H1 (cell line): ENCODE data around the gene CABCOCO1. TPM values are rescaled to one million over a fixed set of nuclear protein-coding genes. Genes with fewer than 3 reads are reported as not detected.

Source experiments
- CTCF ChIA-PET: fragments of 300-600 bp; sonication (Branson Sonifier 250); formaldehyde crosslinking; loops from one replicate; lab custom pipeline; 2021; ENCODE audit not compliant: partially characterized antibody; lab: Charles Lee
- POLR2A ChIA-PET: fragments of 300-600 bp; sonication (Branson Sonifier 250); formaldehyde crosslinking; loops from one replicate; lab custom pipeline; 2021; ENCODE audit warnings: inconsistent platforms; ENCODE audit not compliant: partially characterized antibody; lab: Charles Lee
- DNase-seq, 2 experiments: peaks; one replicate each; pipeline versions ENCODE4 v3.0.0 to v3.0.0-alpha.2; 2010 to 2022; ENCODE audit warnings: low spot score in 2 of 2, low read depth in 1 of 2, mixed read lengths in 1 of 2
- FAIRE-seq: peaks from 2 replicates; lab custom pipeline; 2011; peaks lifted over from hg19 to GRCh38; lab: Jason Lieb, UNC
- H2AFZ ChIP-seq: 2 replicates; pipeline ENCODE4 v1.8.1; 2012; ENCODE audit warnings: low read length, inconsistent platforms
- H2AK5ac ChIP-seq: 2 replicates; pipeline ENCODE4 v1.6.1; 2013; ENCODE audit warnings: low read depth, low read length
- H2BK120ac ChIP-seq: replicated peaks from 2 replicates; pipeline ENCODE3; 2013; ENCODE audit warnings: low read depth, low read length, inconsistent platforms
- H2BK12ac ChIP-seq: 2 replicates; pipeline ENCODE4 v1.6.1; 2013; ENCODE audit warnings: low read depth, low read length
- H2BK15ac ChIP-seq: 2 replicates; pipeline ENCODE4 v1.6.1; 2013; ENCODE audit warnings: low read length
- H2BK20ac ChIP-seq: 2 replicates; pipeline ENCODE4 v1.6.1; 2013; ENCODE audit warnings: low read length
- H2BK5ac ChIP-seq: 2 replicates; pipeline ENCODE4 v1.6.1; 2013; ENCODE audit warnings: low read depth, low read length
- H3K14ac ChIP-seq: 2 replicates; pipeline ENCODE4 v1.6.1; 2013; ENCODE audit warnings: inconsistent platforms; ENCODE audit not compliant: insufficient read length
- H3K18ac ChIP-seq: 2 replicates; pipeline ENCODE4 v1.6.1; 2013; ENCODE audit warnings: low read length; ENCODE audit errors: extremely low read depth
- H3K23ac ChIP-seq: 2 replicates; pipeline ENCODE4 v1.6.1; 2013; ENCODE audit warnings: inconsistent platforms; ENCODE audit not compliant: insufficient read length
- H3K23me2 ChIP-seq: 2 replicates; pipeline ENCODE4 v1.6.1; 2013; ENCODE audit warnings: low read depth, low read length
- H3K27ac ChIP-seq: 2 replicates; pipeline ENCODE4 v1.6.1; 2011; ENCODE audit warnings: low read depth, low read length, inconsistent platforms
- H3K27me3 ChIP-seq, 4 experiments: replicated peaks in 1 of 4; 1 replicate in 1 of 4; 2 replicates in 3 of 4; pipeline versions ENCODE4 v1.6.1 to v1.8.1; 2011 to 2013; ENCODE audit warnings: low read length in 3 of 4, mild to moderate bottlenecking in 3 of 4, inconsistent platforms in 2 of 4, mixed read lengths in 2 of 4, moderate library complexity in 1 of 4; ENCODE audit not compliant: control insufficient read depth in 3 of 4, insufficient read depth in 3 of 4; ENCODE audit errors: extremely low read depth in 1 of 4
- H3K36me3 ChIP-seq, 4 experiments: 2 replicates each; pipeline versions ENCODE4 v1.6.1 to v1.8.1; 2011 to 2013; ENCODE audit warnings: mild to moderate bottlenecking in 4 of 4, low read length in 3 of 4, moderate library complexity in 2 of 4, control low read depth in 1 of 4, inconsistent platforms in 1 of 4; ENCODE audit not compliant: insufficient read depth in 4 of 4, control insufficient read depth in 2 of 4
- H3K4ac ChIP-seq: replicated peaks from 2 replicates; pipeline ENCODE3; 2013; ENCODE audit warnings: low read length, low read depth, mixed read lengths, inconsistent platforms; ENCODE audit not compliant: insufficient read length
- H3K4me1 ChIP-seq, 4 experiments: replicated peaks in 1 of 4; 1 replicate in 1 of 4; 2 replicates in 3 of 4; pipeline versions ENCODE4 v1.6.1 to v1.8.1; 2011 to 2013; ENCODE audit warnings: low read length in 3 of 4, inconsistent platforms in 2 of 4, mixed read lengths in 1 of 4; ENCODE audit not compliant: insufficient read depth in 4 of 4, control insufficient read depth in 3 of 4
- H3K4me2 ChIP-seq, 2 experiments: 2 replicates each; pipeline versions ENCODE4 v1.6.1 to v1.8.1; 2011 to 2013; ENCODE audit warnings: low read depth in 2 of 2, low read length in 2 of 2, control low read depth in 1 of 2, inconsistent platforms in 1 of 2, mild to moderate bottlenecking in 1 of 2; ENCODE audit not compliant: insufficient read depth in 1 of 2
- H3K4me3 ChIP-seq, 4 experiments: fragments of 200-600, 300-600 bp in 1 of 4; sonication (generic), shearing (Covaris generic), sonication (Bioruptor Twin) in 1 of 4; 2 replicates each; pipeline versions ENCODE4 v1.5.1 to v1.8.1; 2011 to 2016; ENCODE audit warnings: low read length in 4 of 4, low read depth in 3 of 4, control low read depth in 2 of 4, inconsistent platforms in 2 of 4, mild to moderate bottlenecking in 2 of 4, mixed read lengths in 1 of 4, moderate library complexity in 1 of 4; ENCODE audit not compliant: insufficient read depth in 2 of 4; ENCODE audit errors: extremely low read depth in 1 of 4
- H3K56ac ChIP-seq: replicated peaks from 2 replicates; pipeline ENCODE3; 2013; ENCODE audit warnings: low read depth, mild to moderate bottlenecking, mixed read lengths, low read length, inconsistent platforms; ENCODE audit not compliant: insufficient read length
- H3K79me1 ChIP-seq: 2 replicates; pipeline ENCODE4 v1.6.1; 2013; ENCODE audit warnings: low read depth, low read length, control low read depth
- H3K79me2 ChIP-seq, 2 experiments: 2 replicates each; pipeline versions ENCODE4 v1.6.1 to v1.8.1; 2012 to 2013; ENCODE audit warnings: low read length in 2 of 2, mild to moderate bottlenecking in 2 of 2, inconsistent platforms in 1 of 2; ENCODE audit not compliant: insufficient read depth in 2 of 2, control insufficient read depth in 1 of 2
- H3K9ac ChIP-seq, 4 experiments: replicated peaks in 1 of 4; 1 replicate in 1 of 4; 2 replicates in 3 of 4; pipeline versions ENCODE4 v1.6.1 to v1.8.1; 2011 to 2013; ENCODE audit warnings: low read depth in 3 of 4, low read length in 3 of 4, control low read depth in 2 of 4, mild to moderate bottlenecking in 2 of 4, moderate library complexity in 2 of 4, inconsistent platforms in 1 of 4; ENCODE audit errors: extremely low read depth in 1 of 4
- H3K9me3 ChIP-seq, 2 experiments: 2 replicates each; pipeline versions ENCODE4 v1.6.1 to v1.8.1; 2012 to 2013; ENCODE audit warnings: mild to moderate bottlenecking in 2 of 2, moderate library complexity in 2 of 2, control low read depth in 1 of 2, inconsistent platforms in 1 of 2, low read depth in 1 of 2, low read length in 1 of 2, mixed read lengths in 1 of 2; ENCODE audit not compliant: insufficient read depth in 2 of 2
- H4K20me1 ChIP-seq, 2 experiments: replicated peaks in 1 of 2; 2 replicates each; pipeline versions ENCODE3 to v1.8.1; 2011 to 2013; ENCODE audit warnings: inconsistent platforms in 2 of 2, low read length in 2 of 2, mild to moderate bottlenecking in 1 of 2; ENCODE audit not compliant: insufficient read depth in 2 of 2, control insufficient read depth in 1 of 2
- H4K5ac ChIP-seq: 2 replicates; pipeline ENCODE4 v1.6.1; 2013; ENCODE audit warnings: low read length, low read depth, mixed read lengths, inconsistent platforms; ENCODE audit not compliant: insufficient read length
- H4K8ac ChIP-seq: 2 replicates; pipeline ENCODE4 v1.8.0; 2013; ENCODE audit warnings: mild to moderate bottlenecking, moderate library complexity, low read length, inconsistent platforms; ENCODE audit not compliant: insufficient read depth; ENCODE audit errors: extremely low read depth
- H4K91ac ChIP-seq: replicated peaks from 2 replicates; pipeline ENCODE3; 2013; ENCODE audit warnings: low read length, mixed read lengths, inconsistent platforms; ENCODE audit not compliant: insufficient read length
- CHD1 ChIP-seq: IDR thresholded peaks from 2 replicates; pipeline ENCODE4 v1.6.1; 2012; ENCODE audit warnings: low read depth, low read length, improper control_type of control experiment
- CTCF ChIP-seq, 3 experiments: IDR thresholded peaks; 1 replicate in 2 of 3; 2 replicates in 1 of 3; pipeline versions ENCODE4 v1.5.1 to v1.6.1; 2011; ENCODE audit warnings: low read length in 3 of 3, mild to moderate bottlenecking in 3 of 3, inconsistent platforms in 2 of 3, low read depth in 1 of 3, moderate library complexity in 1 of 3; ENCODE audit not compliant: insufficient read depth in 1 of 3; ENCODE audit errors: control extremely low read depth in 1 of 3
- POLR2A ChIP-seq, 2 experiments: IDR thresholded peaks; 1 replicate in 1 of 2; 2 replicates in 1 of 2; pipeline ENCODE4 v1.6.1; 2011; ENCODE audit warnings: low read depth in 2 of 2, low read length in 2 of 2, mild to moderate bottlenecking in 2 of 2; ENCODE audit errors: control extremely low read depth in 1 of 2
- POU5F1 ChIP-seq: IDR thresholded peaks from 2 replicates; pipeline ENCODE4 v1.6.1; 2011; ENCODE audit warnings: low read depth, mild to moderate bottlenecking, low read length, moderate library complexity
- SAP30 ChIP-seq: fragments of 300-600 bp; sonication (generic); IDR thresholded peaks from 2 replicates; pipeline ENCODE4 v1.7.1; 2012; ENCODE audit warnings: low read length, moderate library complexity, mild to moderate bottlenecking, inconsistent platforms; ENCODE audit not compliant: insufficient read depth, insufficient replicate concordance
- TAF7 ChIP-seq: optimal IDR thresholded peaks from 2 replicates; pipeline ENCODE3; 2011; ENCODE audit warnings: low read depth, mild to moderate bottlenecking, inconsistent platforms, low read length, moderate library complexity, borderline replicate concordance
- WGBS, 2 experiments: shearing (Covaris generic) in 1 of 2; methylation state at CpG; one replicate each; pipeline versions ENCODE4 v1.1.6 to v1.1.7; 2013 to 2015; ENCODE audit warnings: low lambda C conversion rate in 2 of 2, mixed read lengths in 2 of 2, inconsistent platforms in 1 of 2, low coverage in 1 of 2, missing lambda C conversion rate in 1 of 2; ENCODE audit not compliant: insufficient replicate concordance in 2 of 2, insufficient coverage in 1 of 2, insufficient read length in 1 of 2; ENCODE audit errors: extremely low coverage in 1 of 2, missing lambda C conversion rate in 1 of 2; 5-methylcytosine and 5-hydroxymethylcytosine counted together
- polyA plus RNA-seq, 7 experiments: library from polyadenylated mRNA; depleted of rRNA in 3 of 7; stranded (reverse) in 5 of 7; unstranded in 2 of 7; fragments of >200 nt in 5 of 7; fragments of 200-250 nt in 2 of 7; gene quantifications; 1 replicate in 5 of 7; 2 replicates in 1 of 7; 4 replicates in 1 of 7; pipeline versions ENCODE4 v1.2.1 to v1.2.3, GENCODE V29; 2011 to 2013; ENCODE audit warnings: missing spikeins in 2 of 7, mixed read lengths in 2 of 7
- total RNA-seq: library from RNA; stranded (reverse); fragmentation: NEBNext Ultra II Directional; extraction: Animal tissue kit (Norgen Biotek cat#: 25700); gene quantifications from 2 replicates; pipeline ENCODE4 v1.2.1, GENCODE V29; 2021

Gene CABCOCO1
- total and polyA plus RNA-seq, 2 of the 8 experiments (the other 6 are each of a cell fraction or from before 2014, with no cell fraction given): not detected

DNA sequence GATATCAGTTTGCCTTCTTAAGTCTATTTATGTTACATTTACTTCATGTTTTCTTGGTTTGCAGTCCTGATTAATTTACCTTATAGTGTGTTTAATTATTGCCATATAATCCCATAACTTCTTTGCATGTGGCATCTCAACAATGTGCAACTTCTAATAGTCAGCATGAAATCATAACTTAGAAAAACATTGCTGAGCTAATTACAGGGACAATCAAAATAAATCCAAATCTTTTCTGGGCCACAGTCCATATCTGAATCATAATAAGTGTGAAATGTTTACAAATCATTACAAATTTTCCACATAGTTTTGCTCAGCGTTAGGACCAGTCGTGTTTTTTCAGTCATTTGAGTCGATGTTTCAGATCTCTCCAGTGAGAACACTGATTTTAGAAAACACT is 29.1 kb upstream of the CABCOCO1 start:
- H3K4me3 ChIP-seq: no peak overlapping the region
- no peak overlapping the region for H3K9ac ChIP-seq
- no peak overlapping the region for H2BK15ac ChIP-seq
- H4K5ac ChIP-seq: no peak overlapping the region
- H2BK20ac ChIP-seq: no peak overlapping the region
- H3K36me3 ChIP-seq: no peaks in the 10 kb centered on the region; a peak in 2 of 8 replicates
- H3K14ac ChIP-seq: no peak overlapping the region
- H3K9me3 ChIP-seq: no peaks in the 10 kb centered on the region
- POLR2A ChIA-PET: no interaction called here
- H4K91ac ChIP-seq: no peak overlapping the region
- H3K56ac ChIP-seq: no peak overlapping the region
- H4K20me1 ChIP-seq: no peaks in the 10 kb centered on the region
- no peaks in the 10 kb centered on the region for H3K79me1 ChIP-seq
- H3K23me2 ChIP-seq: no peaks in the 10 kb centered on the region; the same call in 1 of the 2 replicates
- H2AFZ ChIP-seq: no peak overlapping the region
- CTCF ChIA-PET: interaction anchor here (1.0 kb wide), 1 partner anchor 33 kb away, joined by 3 read pairs; no protein-coding TSS in a partner anchor
- H2BK12ac ChIP-seq: no peak overlapping the region
- no peak overlapping the region for H3K4me2 ChIP-seq
- no peak overlapping the region for H3K4ac ChIP-seq
- DNase-seq (no peak), FAIRE-seq (no peak)
- H2AK5ac ChIP-seq: no peak overlapping the region
- peaks cover 0 to 6% (median 0%) of the 10 kb centered on the region in 4 experiments; a peak in 1 of 7 replicates for H3K4me1 ChIP-seq
- no peaks in the 10 kb centered on the region for H3K27me3 ChIP-seq
- no peak overlapping the region for H2BK120ac ChIP-seq
- WGBS, 2 experiments: 97% methylated on average over 3 of the region's 3 CpGs; no CpG with 5 or more reads in 1 of the 2 experiments
- no peak overlapping the region for H3K18ac ChIP-seq
- H3K79me2 ChIP-seq: no peaks in the 10 kb centered on the region
- no peak overlapping the region for H4K8ac ChIP-seq
- no peak overlapping the region for H3K23ac ChIP-seq
- TF ChIP-seq TAF7 (no peak), SAP30 (no peak), CHD1 (no peak), POU5F1 (no peak), CTCF (IDR thresholded peaks at IDR 0.05; ENCODE audit: control extremely low read depth in 1 of 3, insufficient read depth in 1 of 3, low read depth in 1 of 3, low read length in 3 of 3) (no peak), POLR2A (IDR thresholded peaks at IDR 0.05; ENCODE audit: control extremely low read depth in 1 of 2, low read depth in 2 of 2, low read length in 2 of 2) (no peak)
- H3K27ac ChIP-seq: no peak overlapping the region
- H2BK5ac ChIP-seq: no peak overlapping the region
